ENCODE data around the gene FAM174B. TPM values are rescaled to one million over a fixed set of nuclear protein-coding genes. Genes with fewer than 3 reads are reported as not detected.

The FAM174B gene
- total RNA-seq, 1 donor from 2014 or later = 62.6 TPM

- peak; percentile 71 to 72 for DNase-seq (ENCODE audit: low read depth in 2 of 2)
Measured at GRCh38 chr15:92665100-92665555, 9.6 kb upstream of the FAM174B start.

GRCh38 chr15:92664178-92664900 lies 8.8 kb upstream of the FAM174B start:
- no peak for DNase-seq (ENCODE audit: low read depth in 2 of 2)

- DNase-seq (ENCODE audit: low read depth in 2 of 2) = no peak
Measured at GRCh38 chr15:92663250-92663951, 7.8 kb upstream of the FAM174B start.

GRCh38 chr15:92662762-92663161 lies 7.2 kb upstream of the FAM174B start:
- no peak for DNase-seq (ENCODE audit: low read depth in 2 of 2)

- no peak for DNase-seq (ENCODE audit: low read depth in 2 of 2)
Measured at GRCh38 chr15:92661956-92662355, 6.4 kb upstream of the FAM174B start.

- DNase-seq (ENCODE audit: low read depth in 2 of 2) = no peak
Measured at GRCh38 chr15:92661069-92661468, 5.5 kb upstream of the FAM174B start.

GRCh38 chr15:92657486-92657885 lies 1.9 kb upstream of the FAM174B start:
- DNase-seq (ENCODE audit: low read depth in 2 of 2) = no peak

GRCh38 chr15:92656089-92656488 lies 514 bp upstream of the FAM174B start:
- DNase-seq (ENCODE audit: low read depth in 2 of 2) = no peak

- peak in 1 of 2 donors; percentile 36 for DNase-seq (ENCODE audit: low read depth in 2 of 2)
Measured at GRCh38 chr15:92654662-92655061, 913 bp downstream of the FAM174B start.

GRCh38 chr15:92653836-92654539 lies 1.6 kb downstream of the FAM174B start:
- peak; percentile 82 to 89 for DNase-seq (ENCODE audit: low read depth in 2 of 2)

- DNase-seq (ENCODE audit: low read depth in 2 of 2) = no peak
Measured at GRCh38 chr15:92653366-92653765, 2.2 kb downstream of the FAM174B start.

GRCh38 chr15:92652576-92652966 lies 3.0 kb downstream of the FAM174B start:
- DNase-seq (ENCODE audit: low read depth in 2 of 2) = peak in 1 of 2 donors; percentile 44

GRCh38 chr15:92651877-92652575 lies 3.5 kb downstream of the FAM174B start:
- DNase-seq (ENCODE audit: low read depth in 2 of 2) = no peak

- no peak for DNase-seq (ENCODE audit: low read depth in 2 of 2)
Measured at GRCh38 chr15:92650966-92651365, 4.6 kb downstream of the FAM174B start.

- no peak for DNase-seq (ENCODE audit: low read depth in 2 of 2)
Measured at GRCh38 chr15:92650256-92650655, 5.3 kb downstream of the FAM174B start.

GRCh38 chr15:92648190-92648875 lies 7.2 kb downstream of the FAM174B start:
- DNase-seq (ENCODE audit: low read depth in 2 of 2) = no peak

- DNase-seq (ENCODE audit: low read depth in 2 of 2) = no peak
Measured at GRCh38 chr15:92647467-92648163, 8.0 kb downstream of the FAM174B start.

- no peak for DNase-seq (ENCODE audit: low read depth in 2 of 2)
Measured at GRCh38 chr15:92646216-92646615, 9.4 kb downstream of the FAM174B start.

- no peak for DNase-seq (ENCODE audit: low read depth in 2 of 2)
Measured at GRCh38 chr15:92645731-92646130, 9.8 kb downstream of the FAM174B start.

- peak in 1 of 2 donors; percentile 59 for DNase-seq (ENCODE audit: low read depth in 2 of 2)
Measured at GRCh38 chr15:92645051-92645631, 10.4 kb downstream of the FAM174B start.

Measured in dermis microvascular lymphatic vessel endothelial cell (primary cell).